ENCODE data around the gene PTGFR. TPM values are rescaled to one million over a fixed set of nuclear protein-coding genes. Genes with fewer than 3 reads are reported as not detected.

The PTGFR gene
- polyA plus RNA-seq, 3 donors: 0.20 to 0.35 (median 0.31) TPM

DNA sequence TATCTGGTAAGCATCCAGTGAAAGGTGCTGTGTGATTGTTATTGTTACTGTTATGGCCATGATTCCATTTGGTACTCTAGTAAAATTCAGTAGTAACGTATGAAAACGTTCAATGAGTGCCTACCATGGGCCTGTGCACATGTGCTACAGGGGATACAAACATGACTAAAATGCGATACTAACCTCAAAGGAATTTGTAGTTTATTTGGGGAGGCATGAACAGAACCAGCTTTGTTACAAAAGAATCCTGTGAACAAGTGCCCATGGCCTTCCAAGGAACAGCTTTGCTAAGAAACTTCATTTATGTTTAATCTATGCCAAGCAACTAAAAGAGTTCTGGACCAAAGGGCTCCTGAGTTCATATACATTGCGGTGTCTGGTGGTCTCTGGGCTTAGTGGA is 28.7 kb downstream of the PTGFR start:
- DNase-seq (ENCODE audit: low read depth in 3 of 3, low spot score in 2 of 3): no peak

GRCh38 chr1:78520216-78520615 is 29.4 kb downstream of the PTGFR start:
- DNase-seq (ENCODE audit: low read depth in 3 of 3, low spot score in 2 of 3): no peak

DNA sequence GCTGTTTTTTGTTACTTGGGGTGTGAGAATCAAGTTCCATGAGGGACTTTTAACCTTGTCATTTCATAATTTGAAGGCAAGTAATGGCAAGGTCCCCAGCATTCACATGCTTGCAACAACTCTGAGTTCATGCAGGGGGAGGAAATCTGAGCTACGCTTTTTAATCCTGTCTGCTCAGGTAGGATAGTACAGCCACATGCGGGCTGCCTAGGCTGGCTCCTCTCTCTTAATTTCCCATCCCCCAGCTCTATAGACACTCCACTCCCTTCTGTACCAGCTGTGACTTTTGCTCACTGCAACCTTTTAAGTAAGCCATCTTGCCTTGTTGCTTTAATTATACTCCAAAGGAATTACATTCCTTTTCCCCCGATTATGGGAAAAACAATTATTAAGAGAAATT is 30.1 kb downstream of the PTGFR start:
- no peak for DNase-seq (ENCODE audit: low read depth in 3 of 3, low spot score in 2 of 3)

- DNase-seq (ENCODE audit: low read depth in 3 of 3, low spot score in 2 of 3): no peak
Observed at GRCh38 chr1:78522136-78522535, 31.4 kb downstream of the PTGFR start.

DNA sequence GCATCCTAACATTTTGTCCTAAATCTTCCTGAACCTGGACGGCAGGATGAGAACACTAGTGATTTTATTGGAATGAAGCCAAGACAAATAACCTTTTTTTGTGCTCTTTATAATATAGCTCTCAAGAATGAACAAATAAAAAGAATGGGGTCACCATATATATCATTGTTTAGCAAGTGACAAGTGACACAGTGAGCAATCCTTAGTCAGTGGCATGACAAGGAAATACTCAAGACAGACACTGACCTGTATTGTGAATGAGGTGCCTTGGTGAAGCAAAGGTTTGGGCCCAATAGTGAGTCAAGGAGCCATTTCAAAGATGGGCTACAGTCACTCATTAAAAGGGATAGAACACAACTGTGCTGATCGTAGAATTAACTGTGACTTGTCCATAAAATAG is 35.7 kb downstream of the PTGFR start:
- no peak for DNase-seq (ENCODE audit: low read depth in 3 of 3, low spot score in 2 of 3)

GRCh38 chr1:78527706-78528105 is 36.9 kb downstream of the PTGFR start:
- DNase-seq (ENCODE audit: low read depth in 3 of 3, low spot score in 2 of 3): no peak

DNA sequence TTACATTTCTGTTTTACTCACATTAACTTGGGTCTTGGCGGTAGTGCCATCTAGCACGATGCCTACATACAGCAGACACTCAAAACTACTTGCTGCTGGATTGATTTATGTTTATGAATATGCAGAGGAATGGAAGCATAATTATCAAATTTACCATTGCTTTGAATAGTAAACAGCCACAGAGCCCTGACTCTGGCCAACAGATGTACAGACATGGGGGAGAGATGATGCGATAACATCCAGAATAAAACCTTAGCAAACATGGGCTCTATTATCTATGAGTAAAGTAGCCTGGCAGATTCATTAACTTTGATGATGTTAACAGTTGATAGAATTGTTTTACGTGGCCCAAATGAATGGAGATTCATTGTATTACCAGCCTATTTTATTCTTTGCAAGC is 42.8 kb downstream of the PTGFR start:
- no peak for DNase-seq (ENCODE audit: low read depth in 3 of 3, low spot score in 2 of 3)

DNA sequence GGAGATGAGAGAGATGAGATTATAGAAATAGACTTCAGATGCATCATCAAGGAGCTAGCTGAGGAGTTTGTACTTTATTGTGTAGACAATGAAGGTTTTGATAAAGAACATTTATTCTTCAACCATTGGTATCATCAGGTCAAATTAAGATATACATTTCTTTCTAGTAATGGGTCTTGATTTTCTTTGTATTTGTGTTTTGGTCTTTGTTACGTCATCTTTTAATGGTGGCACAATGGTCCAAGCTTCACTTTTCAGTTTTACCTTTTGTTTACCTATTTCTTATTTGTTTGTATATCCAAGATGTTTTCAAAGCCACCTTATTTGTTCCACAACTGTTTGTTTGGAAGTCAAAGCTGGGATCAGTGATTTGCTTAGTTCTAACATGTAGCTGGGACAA is 44.5 kb downstream of the PTGFR start:
- DNase-seq (ENCODE audit: low read depth in 3 of 3, low spot score in 2 of 3): no peak

- DNase-seq (ENCODE audit: low read depth in 3 of 3, low spot score in 2 of 3): no peak
Observed at GRCh38 chr1:78536427-78536826, 45.7 kb downstream of the PTGFR start.

DNA sequence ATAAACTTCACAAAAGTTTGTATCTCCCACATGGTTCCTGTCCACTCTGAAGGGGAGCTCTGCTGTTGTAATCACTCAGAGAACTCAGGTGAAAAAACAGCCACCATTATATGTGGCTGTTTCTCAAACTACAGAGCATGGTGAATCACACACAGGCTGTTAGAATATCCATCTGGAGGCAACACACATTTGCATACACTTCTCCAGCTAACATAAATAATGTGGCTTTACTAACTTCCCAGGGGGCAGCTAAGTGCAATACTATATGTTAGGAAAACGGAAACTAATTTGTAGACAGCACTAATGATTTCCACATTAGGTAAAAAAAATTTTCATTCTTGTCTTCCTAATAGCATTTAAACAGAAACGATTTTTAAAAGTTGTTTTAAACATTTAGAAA is 49.3 kb downstream of the PTGFR start:
- no peak for DNase-seq (ENCODE audit: low read depth in 3 of 3, low spot score in 2 of 3)

DNA sequence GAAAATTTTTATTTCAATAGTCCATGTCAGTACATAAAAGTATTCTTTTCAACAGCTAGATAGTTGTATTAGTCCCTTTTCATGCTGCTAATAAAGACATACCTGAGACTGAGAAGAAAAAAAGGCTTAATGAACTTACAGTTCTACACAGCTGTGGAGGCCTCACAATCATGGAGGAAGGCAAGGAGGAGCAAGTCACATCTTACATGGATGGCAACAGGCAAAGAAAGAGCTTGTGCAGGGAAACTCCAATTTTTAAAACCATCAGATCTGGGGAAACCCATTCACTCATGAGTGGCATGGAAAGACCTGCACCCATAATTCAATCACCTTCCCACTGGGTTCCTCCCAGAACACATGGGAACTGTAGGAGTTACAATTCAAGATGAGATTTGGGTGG is 50.7 kb downstream of the PTGFR start:
- DNase-seq (ENCODE audit: low read depth in 3 of 3, low spot score in 2 of 3): no peak

DNA sequence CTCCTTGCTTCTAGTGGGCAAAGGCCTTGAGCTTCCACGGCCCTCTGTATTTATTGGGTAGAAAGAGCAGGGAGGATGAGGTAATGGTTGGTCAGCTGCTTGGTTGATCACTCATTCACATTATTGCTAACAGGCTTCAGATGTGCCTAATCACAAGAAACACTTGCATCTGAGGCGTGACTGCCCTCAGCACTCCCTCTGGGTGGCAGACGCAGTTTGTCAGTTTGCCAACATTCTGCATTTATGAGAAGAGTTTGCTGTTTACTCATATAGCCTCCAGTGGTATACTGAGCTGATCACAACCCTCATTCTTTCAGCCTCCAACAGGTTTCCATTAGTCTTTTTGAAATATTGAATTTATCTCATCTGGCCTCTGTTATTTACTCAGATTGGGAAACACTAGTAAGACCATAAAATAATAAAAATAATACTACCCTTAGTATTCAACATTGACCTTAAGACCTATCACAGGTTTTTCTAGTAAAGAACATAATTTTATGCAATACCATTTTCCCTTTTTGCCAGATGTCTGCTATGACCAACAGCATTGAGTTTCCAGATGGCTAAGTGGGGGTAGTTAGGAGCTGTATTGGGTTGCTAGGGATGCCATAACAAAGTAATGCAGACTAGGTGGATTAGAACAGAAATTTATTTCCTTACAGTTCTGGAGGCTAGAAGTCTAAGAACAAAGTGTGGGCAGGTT is 53.3 kb downstream of the PTGFR start:
- DNase-seq (ENCODE audit: low read depth in 3 of 3, low spot score in 2 of 3): no peak

DNA sequence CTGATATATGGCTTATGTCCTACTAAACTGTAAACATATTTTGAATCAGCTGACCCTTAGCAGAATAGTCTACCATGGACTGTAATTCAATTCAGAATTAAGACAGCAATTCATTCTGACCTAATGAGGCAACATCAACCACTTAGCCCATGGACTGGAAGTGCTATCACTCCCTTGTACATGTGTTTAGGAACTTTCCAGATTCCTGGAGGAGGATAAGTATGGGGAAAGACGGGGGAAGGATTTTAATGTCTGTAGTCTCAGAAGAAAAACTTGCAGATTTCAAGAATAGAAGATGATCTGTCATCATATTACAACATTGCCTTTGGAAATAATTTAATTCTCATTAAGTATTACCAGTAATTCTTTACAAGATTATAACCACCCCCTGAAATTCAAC is 56.3 kb downstream of the PTGFR start:
- DNase-seq (ENCODE audit: low read depth in 3 of 3, low spot score in 2 of 3): no peak

DNA sequence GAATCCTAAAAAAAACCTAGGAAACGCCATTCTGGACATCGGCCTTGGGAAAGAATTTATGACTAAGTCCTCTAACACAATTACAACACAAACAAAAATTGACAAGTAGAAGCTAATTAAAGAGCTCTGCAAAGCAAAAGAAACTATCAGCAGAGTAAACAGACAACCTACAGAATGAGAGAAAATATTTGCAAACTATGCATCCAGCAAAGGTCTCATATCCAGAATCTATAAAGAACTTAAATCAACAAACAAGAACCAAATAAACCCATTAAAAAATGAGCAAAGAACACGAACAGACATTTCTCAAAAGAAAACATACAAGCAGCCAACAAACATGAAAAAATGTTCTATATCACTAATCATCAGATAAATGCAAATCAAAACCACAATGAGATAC is 58.6 kb downstream of the PTGFR start:
- no peak for DNase-seq (ENCODE audit: low read depth in 3 of 3, low spot score in 2 of 3)

- no peak for DNase-seq (ENCODE audit: low read depth in 3 of 3, low spot score in 2 of 3)
Observed at GRCh38 chr1:78549891-78550290, 59.1 kb downstream of the PTGFR start.

DNA sequence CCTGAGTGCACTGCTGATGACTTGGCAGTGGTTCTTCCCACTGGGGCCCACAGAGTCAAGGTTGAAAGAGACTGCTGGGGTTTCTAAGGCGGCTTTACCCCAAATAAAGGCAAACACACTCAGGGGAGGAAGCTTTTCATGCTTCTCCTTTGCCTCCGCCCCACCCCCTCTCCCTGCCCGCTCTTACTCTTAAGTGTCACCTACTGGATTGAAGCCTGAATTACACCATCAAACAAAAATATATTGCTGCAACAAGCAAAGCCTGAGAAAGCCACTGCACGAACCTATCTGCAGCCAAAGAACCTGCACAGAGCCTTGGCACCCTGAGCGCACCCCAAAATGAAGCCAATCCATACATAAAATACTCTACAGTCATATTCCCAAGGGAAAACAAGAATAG is 63.1 kb downstream of the PTGFR start:
- no peak for DNase-seq (ENCODE audit: low read depth in 3 of 3, low spot score in 2 of 3)

DNA sequence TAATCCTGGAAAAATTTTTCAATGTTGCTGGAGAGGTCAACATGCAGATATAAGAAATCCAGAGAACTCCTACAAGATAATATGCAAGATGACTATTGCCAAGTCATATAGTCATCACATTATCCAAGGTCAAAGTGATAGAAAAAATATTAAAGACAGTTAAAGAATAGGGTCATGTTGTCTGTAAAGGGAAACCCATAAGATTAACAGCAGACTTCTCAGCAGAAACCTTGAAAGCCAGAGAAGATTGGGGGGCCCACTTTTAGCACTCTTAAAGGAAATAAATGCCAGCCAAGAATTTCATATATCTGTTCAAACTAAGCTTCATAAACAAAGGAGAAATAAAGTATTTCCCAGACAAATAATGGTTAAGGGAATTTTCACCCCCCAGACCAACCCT is 64.1 kb downstream of the PTGFR start:
- no peak for DNase-seq (ENCODE audit: low read depth in 3 of 3, low spot score in 2 of 3)

- DNase-seq (ENCODE audit: low read depth in 3 of 3, low spot score in 2 of 3): no peak
Observed at GRCh38 chr1:78559680-78560079, 68.9 kb downstream of the PTGFR start.

GRCh38 chr1:78560811-78561210 is 70.0 kb downstream of the PTGFR start:
- DNase-seq (ENCODE audit: low read depth in 3 of 3, low spot score in 2 of 3): no peak

GRCh38 chr1:78561856-78562255 is 71.1 kb downstream of the PTGFR start:
- DNase-seq (ENCODE audit: low read depth in 3 of 3, low spot score in 2 of 3): no peak

DNA sequence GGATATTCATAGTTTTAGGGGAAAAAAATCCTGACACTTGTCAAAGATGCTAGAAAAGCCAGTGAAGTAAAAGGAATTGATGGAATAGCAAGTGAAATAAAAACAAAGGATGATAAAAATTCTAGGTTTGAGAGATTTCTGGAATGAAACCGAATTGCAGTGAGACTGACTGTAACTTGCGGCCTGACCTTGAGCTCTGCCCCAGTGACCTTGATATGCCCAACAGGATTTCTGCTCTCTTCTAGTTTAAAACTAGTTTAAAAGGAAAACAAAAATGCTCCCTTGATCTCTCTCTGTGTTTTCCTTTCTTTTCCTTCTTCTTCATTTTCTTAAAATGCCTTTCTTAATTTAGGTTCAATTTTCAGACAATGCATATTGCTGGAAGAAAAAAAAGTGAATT is 74.6 kb downstream of the PTGFR start:
- no peak for DNase-seq (ENCODE audit: low read depth in 3 of 3, low spot score in 2 of 3)

- DNase-seq (ENCODE audit: low read depth in 3 of 3, low spot score in 2 of 3): no peak
Observed at GRCh38 chr1:78570539-78570938, 79.8 kb downstream of the PTGFR start.

All from right renal cortex interstitium (tissue), 3 donors.